GM21723 (cell line): ENCODE measurements around the gene IL34.
"Not testable (repeated sequence)": the region's sequence is repeated elsewhere in the genome, so short reads cannot be mapped to it uniquely, and the experiment has no call there.

Experiments
- ATAC-seq: cut with Tn5 transposase; IDR thresholded peaks from one replicate; pipeline ENCODE4 v1.9.1; 2021; ENCODE audit warnings: mild to moderate bottlenecking, moderate library complexity; ENCODE audit not compliant: unreplicated experiment

IL34 gene

DNA sequence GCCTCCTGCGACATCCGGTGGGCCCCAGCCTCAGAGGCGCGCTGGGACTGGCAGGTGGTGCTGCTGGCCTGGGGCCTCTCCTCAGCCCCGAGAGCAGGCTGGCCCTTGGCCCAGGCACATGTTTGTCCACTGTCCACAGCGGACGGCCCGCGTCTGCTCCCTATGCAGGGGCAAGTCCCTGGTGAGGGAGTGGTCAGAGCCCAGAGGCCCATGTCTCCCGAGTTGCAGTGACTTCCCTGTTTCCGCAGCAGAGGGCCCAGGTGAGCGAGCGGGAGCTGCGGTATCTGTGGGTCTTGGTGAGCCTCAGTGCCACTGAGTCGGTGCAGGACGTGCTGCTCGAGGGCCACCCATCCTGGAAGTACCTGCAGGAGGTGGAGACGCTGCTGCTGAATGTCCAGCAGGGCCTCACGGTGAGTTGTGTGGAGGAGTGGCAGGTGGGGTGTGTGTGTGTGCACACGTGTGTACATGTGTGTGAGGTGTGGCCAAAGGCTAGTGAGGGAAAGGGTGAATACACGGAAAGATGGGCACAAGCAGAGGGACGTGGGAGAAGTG is 10.4 kb downstream of the IL34 start:
- ATAC-seq, result no peak

GRCh38 chr16:70657956-70658355 is 11.6 kb downstream of the IL34 start:
- ATAC-seq, result no peak

DNA sequence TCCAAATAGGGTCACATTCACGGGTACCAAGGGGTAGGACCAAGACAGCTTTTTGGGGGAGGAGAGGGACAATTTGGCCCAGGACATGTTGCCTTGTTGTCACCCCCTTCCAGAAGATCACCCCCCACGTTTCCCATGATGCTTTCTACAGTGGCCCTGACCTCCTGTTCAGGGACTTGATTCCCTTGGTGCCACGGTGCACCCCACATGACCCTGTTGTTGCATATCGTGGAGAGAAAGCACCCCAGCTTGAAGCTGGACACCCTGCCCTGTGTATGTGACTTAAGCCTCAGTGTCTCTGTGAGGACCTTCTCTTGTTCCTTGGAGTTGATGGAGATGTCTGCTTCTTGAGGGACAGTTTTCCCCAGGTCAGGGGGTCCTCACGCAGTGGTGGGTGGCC is 12.6 kb downstream of the IL34 start:
- no peak for ATAC-seq

DNA sequence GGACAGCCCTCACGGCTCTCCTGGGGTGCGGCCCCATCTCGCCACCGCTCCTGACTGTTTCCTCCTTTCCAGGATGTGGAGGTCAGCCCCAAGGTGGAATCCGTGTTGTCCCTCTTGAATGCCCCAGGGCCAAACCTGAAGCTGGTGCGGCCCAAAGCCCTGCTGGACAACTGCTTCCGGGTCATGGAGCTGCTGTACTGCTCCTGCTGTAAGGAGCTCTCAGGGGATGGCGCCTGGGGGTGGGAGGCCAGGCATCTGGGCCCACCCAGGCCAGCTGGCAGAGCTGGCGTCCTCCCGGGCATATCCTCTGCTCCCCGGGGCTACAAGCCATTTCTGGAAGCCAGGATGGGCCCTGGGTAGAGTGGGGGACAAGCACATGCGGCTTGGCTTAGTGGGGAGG is 13.2 kb downstream of the IL34 start:
- ATAC-seq, result no peak

- ATAC-seq, result no peak
Observed at GRCh38 chr16:70659953-70660671, 13.8 kb downstream of the IL34 start.

DNA sequence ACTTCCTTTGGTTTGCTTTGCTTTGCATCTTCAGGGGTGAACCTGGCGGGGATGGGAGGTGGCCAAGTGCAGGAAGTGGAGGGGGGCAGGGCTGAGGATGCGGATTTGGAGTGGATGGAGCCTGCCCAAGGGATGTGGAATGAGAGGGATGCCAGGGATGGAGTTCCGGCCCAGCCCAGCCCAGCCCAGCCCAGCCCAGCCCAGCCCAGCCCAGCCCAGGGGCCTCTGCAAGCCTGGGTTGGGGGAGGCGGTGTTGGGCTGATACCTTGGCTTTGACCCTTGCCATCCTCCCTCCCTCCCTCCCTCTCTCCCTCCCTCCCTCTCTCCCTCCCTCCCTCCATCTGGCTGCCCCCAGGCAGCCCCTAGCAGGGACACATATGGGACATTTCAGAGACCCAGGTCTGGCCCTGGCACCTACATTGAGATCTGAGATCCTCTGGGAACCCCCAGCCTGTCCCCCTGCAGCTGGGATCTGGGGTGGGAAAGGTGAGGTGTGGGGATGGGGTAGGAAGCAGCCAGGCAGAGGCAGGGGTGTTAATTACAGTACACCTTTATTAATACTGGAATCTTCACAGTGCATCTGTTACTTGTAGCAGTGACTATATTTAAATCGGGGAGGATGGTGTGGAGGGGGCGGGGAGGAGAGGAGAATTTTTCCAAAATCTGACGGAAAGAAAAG is 14.5 kb downstream of the IL34 start:
- no peak for ATAC-seq

- ATAC-seq, result no peak
Observed at GRCh38 chr16:70661534-70661917, 15.2 kb downstream of the IL34 start.

DNA sequence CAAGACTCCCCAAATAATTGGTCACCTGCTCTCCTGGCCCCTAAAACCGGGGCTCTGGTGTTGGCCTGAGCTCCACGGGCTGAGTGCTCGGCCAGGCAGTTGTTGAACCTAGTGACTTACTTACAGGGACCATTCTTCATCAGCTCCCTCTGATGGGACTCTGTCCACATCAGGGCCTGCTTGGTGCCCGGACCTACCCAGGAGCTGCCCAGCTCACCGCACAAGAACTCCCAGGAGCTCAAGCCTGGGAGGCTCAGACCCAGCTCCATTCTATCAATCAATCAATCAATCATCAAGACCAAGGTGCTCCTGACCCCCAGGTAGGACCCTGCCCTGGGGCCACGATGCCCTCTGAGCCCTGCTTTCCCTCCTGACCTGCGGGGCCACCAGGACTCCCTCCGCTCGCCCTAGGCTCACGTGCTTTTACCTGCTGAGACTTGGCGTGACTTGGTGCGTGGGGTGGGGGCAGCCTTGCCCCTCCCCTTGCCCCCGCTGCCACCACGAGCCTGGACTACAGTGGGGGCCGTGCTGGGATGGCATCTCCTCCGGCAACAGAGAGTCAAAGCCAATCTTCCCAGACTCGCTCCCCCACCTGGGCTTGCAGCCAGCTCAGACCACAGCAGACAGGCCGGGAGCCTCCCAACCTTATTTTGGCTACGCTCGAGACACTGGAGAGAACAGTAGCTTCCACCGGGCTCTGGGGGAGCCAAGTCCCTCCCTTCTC is 15.7 kb downstream of the IL34 start:
- no peak for ATAC-seq

DNA sequence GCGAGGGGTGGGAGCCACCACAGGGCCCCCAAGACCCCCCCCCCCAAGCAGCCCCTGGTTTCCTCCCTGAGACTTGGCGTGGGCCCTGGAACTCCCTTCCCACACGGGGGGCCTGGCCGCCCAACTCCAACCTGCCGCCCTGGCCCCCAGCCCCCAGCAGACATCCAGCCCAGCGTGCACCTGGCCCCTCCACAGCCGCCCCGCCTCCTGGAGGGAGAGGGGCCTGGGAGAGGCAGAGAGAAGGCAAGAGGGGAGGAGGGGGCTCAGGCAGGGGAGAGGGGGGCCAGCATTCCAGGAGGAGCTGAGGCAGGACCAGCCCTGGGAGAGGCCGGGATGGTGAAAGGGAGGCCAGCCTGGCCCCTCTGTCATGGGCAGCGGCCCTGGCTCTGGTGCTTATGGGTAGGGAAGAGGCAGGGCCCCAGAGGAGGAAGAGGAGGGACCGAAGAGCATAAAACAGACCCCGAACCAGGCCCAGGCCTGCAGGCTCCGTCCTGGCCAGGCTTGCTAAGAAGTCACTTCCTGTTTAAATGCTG is 16.7 kb downstream of the IL34 start:
- ATAC-seq, result no peak

DNA sequence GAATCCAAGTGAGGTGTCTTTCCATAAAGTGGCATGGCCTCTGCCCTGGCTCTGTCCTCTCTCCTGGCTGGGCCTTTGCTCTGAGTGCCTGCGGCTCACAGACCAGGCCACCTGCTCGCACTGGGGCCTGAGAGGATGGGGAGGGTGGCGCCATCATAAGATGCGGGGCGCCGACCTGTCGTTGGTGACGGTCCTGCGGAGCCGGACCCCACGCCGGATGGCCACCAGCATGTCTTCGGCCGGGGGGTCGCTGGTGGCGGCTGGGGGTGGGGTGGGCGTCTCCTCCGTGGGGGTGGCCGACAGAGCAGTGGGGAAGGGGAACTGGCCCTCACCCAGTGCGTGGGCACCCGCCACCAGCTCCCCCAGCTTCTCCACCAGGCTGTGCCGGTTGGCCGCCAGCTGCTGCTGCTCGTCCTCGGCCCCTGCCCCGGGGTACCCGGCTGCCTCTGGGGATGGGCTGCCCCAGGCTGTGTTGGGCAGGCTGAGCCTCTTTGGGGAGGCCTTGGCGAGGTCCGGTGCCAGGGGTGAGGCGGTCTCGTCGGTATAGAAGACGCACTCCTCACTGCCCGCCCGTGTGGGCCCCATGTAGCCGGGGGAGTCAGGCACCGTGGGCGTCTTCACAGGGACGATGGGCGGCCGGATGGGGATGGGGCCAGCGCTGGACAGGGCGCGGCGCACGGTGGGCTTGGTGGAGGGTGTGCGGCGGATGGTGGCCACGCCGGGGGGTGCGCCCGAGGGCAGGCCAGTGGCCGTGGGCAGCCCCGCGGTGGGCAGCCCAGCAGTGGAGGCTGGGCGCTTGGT is 17.4 kb downstream of the IL34 start:
- ATAC-seq, result no peak

DNA sequence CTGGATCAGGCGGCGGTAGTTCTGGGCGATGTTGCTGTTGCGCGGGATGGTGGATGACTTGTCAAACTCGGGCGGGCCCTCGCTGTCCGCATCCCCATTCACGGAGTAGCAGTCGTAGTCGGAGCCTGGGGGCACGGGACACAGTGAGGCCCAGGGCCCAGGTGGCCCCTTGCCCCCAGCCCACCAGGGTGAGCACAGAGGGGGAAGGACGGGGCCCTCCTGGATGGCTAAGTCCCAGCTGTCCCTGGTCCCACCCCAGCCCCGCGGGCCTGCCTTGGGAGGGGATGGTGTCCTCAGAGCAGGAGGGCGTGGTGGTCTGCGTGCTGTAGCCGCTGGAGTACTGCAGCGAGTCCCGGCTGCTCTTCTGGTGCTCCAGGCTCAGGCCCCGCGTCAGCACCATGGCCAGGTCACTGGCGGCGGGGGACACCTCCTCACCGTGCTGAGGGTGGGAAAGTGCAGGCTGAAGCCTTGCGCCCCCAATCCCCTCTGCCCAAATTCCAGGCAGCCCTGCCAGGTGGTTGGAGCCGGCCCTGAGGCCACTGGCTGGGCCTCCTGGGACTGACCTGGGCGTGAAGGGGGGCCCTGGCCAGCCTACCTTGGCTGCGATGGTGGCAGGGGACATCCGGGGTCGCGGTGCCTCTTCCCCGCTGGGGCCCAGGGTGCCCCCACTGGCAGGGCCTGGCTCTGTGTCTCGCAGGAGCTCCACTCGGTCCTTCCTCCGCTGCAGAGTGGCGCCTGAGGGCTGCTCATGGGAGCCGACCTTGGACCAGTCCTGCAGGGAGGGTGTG is 18.2 kb downstream of the IL34 start:
- ATAC-seq, result no peak

DNA sequence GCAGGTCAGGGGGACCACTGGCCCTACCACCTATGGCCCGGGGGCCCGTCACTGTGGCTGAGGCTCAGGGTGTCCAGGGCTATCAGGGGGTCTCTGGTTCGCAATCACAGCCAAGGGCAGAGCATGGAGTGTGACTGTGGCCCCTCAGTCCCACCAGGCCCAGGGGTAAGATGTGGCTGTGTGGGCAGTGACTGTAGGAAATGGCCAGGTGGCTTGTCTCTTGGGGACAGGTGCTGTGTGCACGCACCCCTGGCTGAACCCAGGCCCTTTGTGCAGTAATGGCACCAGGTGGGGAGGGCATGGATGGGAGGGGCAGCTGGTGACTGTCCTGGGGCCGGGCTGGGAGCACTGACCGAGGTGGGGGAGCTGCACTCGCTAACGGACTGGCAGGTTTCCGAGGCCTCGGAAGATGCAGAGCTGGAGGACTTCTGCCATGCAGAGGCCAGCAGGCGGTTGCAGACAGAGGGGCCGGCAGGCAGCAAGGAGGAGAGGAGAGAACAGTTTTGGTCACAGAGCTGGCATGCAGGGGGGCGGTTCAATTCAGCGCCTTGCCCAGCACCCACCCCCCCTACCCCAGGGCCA is 18.8 kb downstream of the IL34 start:
- no peak for ATAC-seq

- ATAC-seq, result no peak
Observed at GRCh38 chr16:70665806-70666735, 19.7 kb downstream of the IL34 start.

GRCh38 chr16:70670175-70670574 is 23.8 kb downstream of the IL34 start:
- ATAC-seq, result no peak

DNA sequence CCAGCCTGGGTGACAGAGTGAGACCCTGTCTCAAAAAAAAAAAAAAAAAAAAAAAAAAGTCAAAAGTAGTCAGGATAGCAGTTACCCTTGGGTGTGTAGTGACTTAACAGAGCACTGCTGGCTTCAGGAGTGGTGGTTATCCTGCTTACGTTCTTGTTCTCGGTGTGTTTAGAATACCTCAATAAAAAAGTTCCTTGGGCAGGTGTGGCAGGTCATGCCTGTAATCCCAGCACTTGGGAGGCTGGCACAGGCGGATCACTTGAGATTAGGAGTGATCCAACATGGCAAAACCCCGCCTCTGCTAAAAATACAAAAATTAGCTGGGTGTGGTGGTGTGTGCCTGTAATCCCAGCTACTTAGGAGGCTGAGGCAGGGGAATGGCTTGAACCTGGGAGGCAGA is 24.6 kb downstream of the IL34 start:
- not testable (repeated sequence) for ATAC-seq

DNA sequence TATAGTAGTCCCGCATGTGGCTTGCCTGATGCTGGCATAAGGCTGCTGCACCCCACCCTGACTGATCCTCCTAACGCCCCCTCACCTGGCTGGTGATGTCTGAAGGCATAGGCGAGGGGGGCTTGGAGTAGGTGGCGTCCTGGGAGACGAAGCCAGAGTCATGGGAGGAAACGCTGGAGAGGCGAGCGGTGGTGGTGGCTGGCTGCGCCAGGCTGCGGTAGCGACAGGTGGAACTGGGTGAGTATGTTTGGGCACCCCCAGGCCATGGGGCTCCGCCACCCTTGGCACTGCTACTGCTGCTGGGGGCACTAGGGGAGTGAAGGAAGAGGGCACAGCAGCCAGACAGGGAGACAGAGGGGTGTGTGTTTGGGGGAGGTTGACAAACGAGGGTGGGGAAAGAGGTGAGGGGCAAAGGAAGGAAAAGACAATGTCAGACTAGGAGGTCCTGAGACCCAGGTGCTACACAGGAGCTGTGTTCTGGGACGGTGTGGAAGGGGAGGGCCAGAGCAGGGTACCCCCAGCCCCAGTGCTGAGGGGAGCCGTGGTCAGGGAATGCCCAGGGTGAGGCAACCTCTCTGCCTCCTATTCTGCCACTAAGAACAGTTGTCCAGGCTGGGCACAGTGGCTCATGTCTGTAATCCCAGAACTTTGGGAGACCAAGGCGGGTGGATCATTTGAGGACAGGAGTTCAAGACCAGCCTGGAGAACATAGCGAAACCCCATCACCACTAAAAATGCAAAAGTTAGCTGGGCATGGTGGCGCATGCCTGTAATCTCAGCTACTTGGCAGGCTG is 28.1 kb downstream of the IL34 start:
- ATAC-seq, result no peak

- no peak for ATAC-seq
Observed at GRCh38 chr16:70675851-70676513, 29.6 kb downstream of the IL34 start.
